Panc1 (cell line): ENCODE results near the gene EPHA6. TPM values are rescaled to one million over a fixed set of nuclear protein-coding genes. Genes with fewer than 3 reads are reported as not detected.
"Not testable (repeated sequence)": the region's sequence is repeated elsewhere in the genome, so short reads cannot be mapped to it uniquely, and the experiment has no call there.

ENCODE experiments used
- ATAC-seq: fragments of 200-7000 bp; cut with Tn5 transposase; 2 replicates; pipeline ENCODE4 v1.9.1; 2020; ENCODE audit warnings: mild to moderate bottlenecking, moderate library complexity
- BruUV-seq: library from RNA; stranded (reverse); fragments of 400-500 nt; replicated peaks from 2 replicates; lab custom pipeline; 2021; lab: Mats Ljungman, UMichigan
- CTCF ChIA-PET: fragments of 300-600 bp; sonication (Branson Sonifier 250); formaldehyde crosslinking; loops from one replicate; lab custom pipeline; 2022; ENCODE audit warnings: antibody characterized with exemption; lab: Charles Lee
- POLR2A ChIA-PET: fragments of 300-600 bp; sonication (Branson Sonifier 250); formaldehyde crosslinking; loops from one replicate; lab custom pipeline; 2022; ENCODE audit warnings: antibody characterized with exemption; lab: Charles Lee
- DNase-seq: peaks from one replicate; pipeline ENCODE4 v3.0.0-alpha.2; 2010; ENCODE audit warnings: low read depth, low spot score
- H3K27ac ChIP-seq: 2 replicates; pipeline ENCODE4 v1.5.1; 2011; ENCODE audit warnings: mild to moderate bottlenecking, low read length, inconsistent platforms
- H3K27me3 ChIP-seq: fragments of 200-500 bp; sonication (Bioruptor generic); 2 replicates; pipeline ENCODE4 v1.6.0; 2014; ENCODE audit warnings: low read length, inconsistent platforms; ENCODE audit not compliant: control insufficient read depth, insufficient read depth
- H3K36me3 ChIP-seq: fragments of 200-500 bp; sonication (Bioruptor generic); 2 replicates; pipeline ENCODE4 v1.5.1; 2014; ENCODE audit warnings: inconsistent platforms, mild to moderate bottlenecking, low read length, moderate library complexity; ENCODE audit not compliant: control insufficient read depth, insufficient read depth
- H3K4me1 ChIP-seq: 2 replicates; pipeline ENCODE4 v1.5.1; 2011; ENCODE audit warnings: inconsistent platforms, mild to moderate bottlenecking, low read length, moderate library complexity; ENCODE audit not compliant: control insufficient read depth, insufficient read depth
- H3K4me3 ChIP-seq, 2 experiments: 2 replicates each; pipeline ENCODE4 v1.5.1; 2011 to 2012; ENCODE audit warnings: low read depth in 2 of 2, low read length in 2 of 2, mild to moderate bottlenecking in 2 of 2, inconsistent platforms in 1 of 2, moderate library complexity in 1 of 2
- H3K9me3 ChIP-seq: fragments of 200-500 bp; sonication (Bioruptor generic); 2 replicates; pipeline ENCODE4 v1.5.1; 2014; ENCODE audit warnings: low read depth, mild to moderate bottlenecking, inconsistent platforms, low read length, moderate library complexity; ENCODE audit not compliant: control insufficient read depth, insufficient read depth
- POLR2AphosphoS5 ChIP-seq: IDR thresholded peaks from 2 replicates; pipeline ENCODE4 v1.6.1; 2012; ENCODE audit warnings: mild to moderate bottlenecking, low read depth, low read length, moderate library complexity
- SIN3A ChIP-seq: IDR thresholded peaks from 2 replicates; pipeline ENCODE4 v1.6.1; 2012; ENCODE audit warnings: low read depth, mild to moderate bottlenecking, low read length, moderate library complexity, borderline replicate concordance; ENCODE audit not compliant: insufficient read depth
- TCF7L2 ChIP-seq: IDR thresholded peaks from 2 replicates; pipeline ENCODE4 v1.6.1; 2011; ENCODE audit warnings: mild to moderate bottlenecking, low read depth, low read length, inconsistent platforms
- in situ Hi-C: cut with HindIII; loops from 2 replicates; pipeline ENCODE4 v1.10.0; 2016; ENCODE audit warnings: low sequenced_read_pairs, low pct_unique_long_range_greater_than_20kb
- intact Hi-C: fragments of 100-400 bp; cut with micrococcal nuclease; formaldehyde crosslinking; loops from one replicate; pipeline ENCODE4 v1.10.0; 2022; ENCODE audit not compliant: unreplicated experiment
- total RNA-seq: library from RNA; stranded (reverse); gene quantifications from one replicate; pipeline ENCODE4 v1.2.1, GENCODE V29; 2021; ENCODE audit not compliant: unreplicated experiment
- TF ChIP-seq, protein P1 (sequence below): fragments of 450-650 bp; IDR thresholded peaks from 2 replicates; pipeline ENCODE4 v1.5.1; 2017; ENCODE audit warnings: mild to moderate bottlenecking
- TF ChIP-seq, protein P2 (sequence below), 2 experiments: IDR thresholded peaks; 2 replicates each; pipeline ENCODE4 v1.6.1; 2011 to 2012; ENCODE audit warnings: low read depth in 2 of 2, control low read depth in 1 of 2, low read length in 1 of 2, mild to moderate bottlenecking in 1 of 2, moderate library complexity in 1 of 2; ENCODE audit not compliant: insufficient read depth in 1 of 2

EPHA6 gene
- total RNA-seq, 1 experiment from 2014 or later: 0.57 TPM

DNA sequence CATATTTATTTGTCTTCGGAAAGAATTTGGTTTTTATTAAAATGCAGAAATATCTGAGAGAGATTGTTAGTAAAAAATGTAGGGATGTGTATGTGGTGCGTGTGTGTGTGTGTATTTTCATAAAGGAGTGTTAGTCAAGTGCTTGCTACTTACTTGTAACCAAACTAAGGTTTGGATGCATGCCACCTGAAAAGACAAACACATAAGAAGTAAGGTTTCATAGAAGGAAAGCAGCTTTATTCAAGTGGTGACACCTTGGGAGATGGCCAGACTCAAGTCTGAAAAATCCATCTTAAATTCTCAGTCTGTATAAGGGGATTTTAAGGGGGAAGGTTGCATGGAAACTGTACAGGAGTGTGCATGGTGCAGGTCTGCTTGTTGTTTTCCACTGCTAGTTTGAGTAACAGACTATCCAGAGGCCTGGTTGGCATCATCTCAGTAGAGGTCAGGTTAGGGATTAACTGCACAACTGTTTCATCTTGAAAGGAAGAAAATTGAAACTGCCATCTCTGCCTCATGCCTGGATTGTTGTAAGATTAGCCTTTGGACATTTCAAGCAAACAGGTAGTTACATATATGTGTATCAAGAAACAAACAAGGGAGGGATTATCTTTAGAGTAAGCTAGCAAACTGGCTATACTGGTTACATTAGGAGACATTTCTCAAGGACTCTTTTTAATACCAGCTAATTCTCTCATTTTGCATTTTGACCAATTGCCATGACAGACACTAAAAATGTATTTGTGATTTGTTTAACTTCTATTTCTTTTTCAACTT is 196.7 kb downstream of the EPHA6 start:
- TF ChIP-seq, protein P1, sequence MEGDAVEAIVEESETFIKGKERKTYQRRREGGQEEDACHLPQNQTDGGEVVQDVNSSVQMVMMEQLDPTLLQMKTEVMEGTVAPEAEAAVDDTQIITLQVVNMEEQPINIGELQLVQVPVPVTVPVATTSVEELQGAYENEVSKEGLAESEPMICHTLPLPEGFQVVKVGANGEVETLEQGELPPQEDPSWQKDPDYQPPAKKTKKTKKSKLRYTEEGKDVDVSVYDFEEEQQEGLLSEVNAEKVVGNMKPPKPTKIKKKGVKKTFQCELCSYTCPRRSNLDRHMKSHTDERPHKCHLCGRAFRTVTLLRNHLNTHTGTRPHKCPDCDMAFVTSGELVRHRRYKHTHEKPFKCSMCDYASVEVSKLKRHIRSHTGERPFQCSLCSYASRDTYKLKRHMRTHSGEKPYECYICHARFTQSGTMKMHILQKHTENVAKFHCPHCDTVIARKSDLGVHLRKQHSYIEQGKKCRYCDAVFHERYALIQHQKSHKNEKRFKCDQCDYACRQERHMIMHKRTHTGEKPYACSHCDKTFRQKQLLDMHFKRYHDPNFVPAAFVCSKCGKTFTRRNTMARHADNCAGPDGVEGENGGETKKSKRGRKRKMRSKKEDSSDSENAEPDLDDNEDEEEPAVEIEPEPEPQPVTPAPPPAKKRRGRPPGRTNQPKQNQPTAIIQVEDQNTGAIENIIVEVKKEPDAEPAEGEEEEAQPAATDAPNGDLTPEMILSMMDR: no peak
- TF ChIP-seq TCF7L2 (no peak), SIN3A (no peak), POLR2AphosphoS5 (no peak)
- TF ChIP-seq, protein P2, sequence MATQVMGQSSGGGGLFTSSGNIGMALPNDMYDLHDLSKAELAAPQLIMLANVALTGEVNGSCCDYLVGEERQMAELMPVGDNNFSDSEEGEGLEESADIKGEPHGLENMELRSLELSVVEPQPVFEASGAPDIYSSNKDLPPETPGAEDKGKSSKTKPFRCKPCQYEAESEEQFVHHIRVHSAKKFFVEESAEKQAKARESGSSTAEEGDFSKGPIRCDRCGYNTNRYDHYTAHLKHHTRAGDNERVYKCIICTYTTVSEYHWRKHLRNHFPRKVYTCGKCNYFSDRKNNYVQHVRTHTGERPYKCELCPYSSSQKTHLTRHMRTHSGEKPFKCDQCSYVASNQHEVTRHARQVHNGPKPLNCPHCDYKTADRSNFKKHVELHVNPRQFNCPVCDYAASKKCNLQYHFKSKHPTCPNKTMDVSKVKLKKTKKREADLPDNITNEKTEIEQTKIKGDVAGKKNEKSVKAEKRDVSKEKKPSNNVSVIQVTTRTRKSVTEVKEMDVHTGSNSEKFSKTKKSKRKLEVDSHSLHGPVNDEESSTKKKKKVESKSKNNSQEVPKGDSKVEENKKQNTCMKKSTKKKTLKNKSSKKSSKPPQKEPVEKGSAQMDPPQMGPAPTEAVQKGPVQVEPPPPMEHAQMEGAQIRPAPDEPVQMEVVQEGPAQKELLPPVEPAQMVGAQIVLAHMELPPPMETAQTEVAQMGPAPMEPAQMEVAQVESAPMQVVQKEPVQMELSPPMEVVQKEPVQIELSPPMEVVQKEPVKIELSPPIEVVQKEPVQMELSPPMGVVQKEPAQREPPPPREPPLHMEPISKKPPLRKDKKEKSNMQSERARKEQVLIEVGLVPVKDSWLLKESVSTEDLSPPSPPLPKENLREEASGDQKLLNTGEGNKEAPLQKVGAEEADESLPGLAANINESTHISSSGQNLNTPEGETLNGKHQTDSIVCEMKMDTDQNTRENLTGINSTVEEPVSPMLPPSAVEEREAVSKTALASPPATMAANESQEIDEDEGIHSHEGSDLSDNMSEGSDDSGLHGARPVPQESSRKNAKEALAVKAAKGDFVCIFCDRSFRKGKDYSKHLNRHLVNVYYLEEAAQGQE (IDR thresholded peaks at IDR 0.05; ENCODE audit: insufficient read depth in 1 of 2, low read depth in 2 of 2, low read length in 1 of 2): no peak
- no TSS peak for BruUV-seq
- Histone ChIP-seq H3K27me3 (no peaks in the 10 kb centered on the region), H3K9me3 (no peaks in the 10 kb centered on the region), H3K4me1 (no peaks in the 10 kb centered on the region), H3K36me3 (no peaks in the 10 kb centered on the region), H3K4me3 (no peak overlapping the region), H3K27ac (no peak overlapping the region)
- in situ Hi-C loops: no loop called here
- intact Hi-C loops: no loop called here
- ATAC-seq (no peak), DNase-seq (no peak)
- ChIA-PET CTCF (no interaction called here), POLR2A (no interaction called here)

DNA sequence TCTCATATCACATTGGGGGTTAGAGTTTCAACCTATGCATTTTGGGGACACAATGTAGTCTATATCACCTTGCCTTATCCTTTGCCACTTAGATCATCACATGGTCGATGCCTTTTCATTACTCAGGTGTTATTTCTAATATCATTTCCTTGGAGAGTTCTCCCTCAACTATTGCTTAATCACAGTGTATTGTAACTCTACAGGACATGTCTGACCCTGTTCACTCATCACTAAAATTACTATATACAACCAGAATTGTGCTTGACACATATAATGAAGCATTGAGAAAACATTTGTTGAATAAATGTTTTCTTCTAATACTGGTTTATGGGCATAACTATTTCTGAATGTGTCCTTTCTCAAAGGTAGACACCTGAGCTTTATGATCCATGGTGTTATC is 207.4 kb downstream of the EPHA6 start:
- in situ Hi-C loops (no loop called here), intact Hi-C loops (no loop called here)
- Histone ChIP-seq H3K4me3 (no peak overlapping the region), H3K27ac (no peak overlapping the region), H3K9me3 (no peaks in the 10 kb centered on the region), H3K36me3 (no peaks in the 10 kb centered on the region), H3K4me1 (no peaks in the 10 kb centered on the region), H3K27me3 (no peaks in the 10 kb centered on the region)
- POLR2A ChIA-PET: no interaction called here
- no TSS peak for BruUV-seq
- TF ChIP-seq, protein P1: no peak
- TF ChIP-seq, protein P2 (IDR thresholded peaks at IDR 0.05; ENCODE audit: insufficient read depth in 1 of 2, low read depth in 2 of 2, low read length in 1 of 2): no peak
- TF ChIP-seq TCF7L2 (no peak), SIN3A (no peak), POLR2AphosphoS5 (no peak)
- CTCF ChIA-PET: interaction anchor here (0.6 kb wide), 1 partner anchor 226 kb away, joined by 5 read pairs; no protein-coding TSS in a partner anchor
- DNase-seq (no peak), ATAC-seq (no peak)

DNA sequence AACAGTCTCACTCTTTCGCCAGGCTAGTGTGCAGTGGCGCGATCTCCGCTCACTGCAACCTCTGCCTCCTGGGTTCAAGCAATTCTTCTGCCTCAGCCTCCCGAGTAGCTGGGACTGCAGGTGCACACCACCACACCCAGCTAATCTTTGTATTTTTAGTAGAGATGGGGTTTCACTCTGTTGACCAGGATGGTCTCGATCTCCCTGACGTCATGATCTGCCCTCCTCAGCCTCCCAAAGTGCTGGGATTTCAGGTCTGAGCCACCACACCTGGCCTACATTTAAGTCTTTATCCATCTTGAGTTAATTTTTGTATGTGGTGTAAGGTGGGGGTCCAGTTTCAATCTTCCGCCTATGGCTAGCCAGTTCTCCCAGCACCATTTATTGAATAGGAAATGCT is 211.2 kb downstream of the EPHA6 start:
- CTCF ChIA-PET, in situ Hi-C loops, intact Hi-C loops, H3K4me3 ChIP-seq, DNase-seq, H3K27me3 ChIP-seq, POLR2A ChIA-PET, BruUV-seq, H3K4me1 ChIP-seq, H3K36me3 ChIP-seq, H3K27ac ChIP-seq, H3K9me3 ChIP-seq, ATAC-seq: not testable (repeated sequence)
